Smooth muscle cell (in vitro differentiated cells): ENCODE measurements around the gene SLC22A7. TPM values are rescaled to one million over a fixed set of nuclear protein-coding genes. Genes with fewer than 3 reads are reported as not detected.

ENCODE experiments used
- DNase-seq: peaks from one replicate; lab custom pipeline; 2025; ENCODE audit not compliant: unreplicated experiment; lab: John Stamatoyannopoulos, UW
- H2AFZ ChIP-seq: fragments of 200-600 bp; sonication (generic); 2 replicates; pipeline ENCODE4 v1.6.0; 2016; ENCODE audit warnings: antibody characterized with exemption, low read depth, mild to moderate bottlenecking
- H3F3A ChIP-seq: fragments of 200-600 bp; sonication (generic); 2 replicates; pipeline ENCODE4 v1.6.0; 2017; ENCODE audit warnings: antibody characterized with exemption, low read depth
- H3K27ac ChIP-seq: fragments of 200-600 bp; sonication (generic); 2 replicates; pipeline ENCODE4 v1.5.1; 2016; ENCODE audit warnings: low read depth, mild to moderate bottlenecking
- H3K27me3 ChIP-seq: fragments of 200-600 bp; sonication (generic); 2 replicates; pipeline ENCODE4 v1.6.1; 2016; ENCODE audit warnings: low read depth, mild to moderate bottlenecking
- H3K36me3 ChIP-seq: fragments of 200-600 bp; sonication (generic); 2 replicates; pipeline ENCODE4 v1.5.1; 2016; ENCODE audit warnings: low read depth
- H3K4me1 ChIP-seq: fragments of 200-600 bp; sonication (generic); 2 replicates; pipeline ENCODE4 v1.5.1; 2016; ENCODE audit warnings: low read depth
- H3K4me2 ChIP-seq: fragments of 200-600 bp; sonication (generic); 2 replicates; pipeline ENCODE4 v1.6.0; 2016; ENCODE audit warnings: mild to moderate bottlenecking
- H3K4me3 ChIP-seq: fragments of 200-600 bp; sonication (generic); 2 replicates; pipeline ENCODE4 v1.5.1; 2016; ENCODE audit warnings: mild to moderate bottlenecking
- H3K79me2 ChIP-seq: fragments of 200-600 bp; sonication (generic); 2 replicates; pipeline ENCODE4 v1.6.0; 2016; ENCODE audit warnings: low read depth, mild to moderate bottlenecking
- H3K9ac ChIP-seq: fragments of 200-600 bp; sonication (generic); 2 replicates; pipeline ENCODE4 v1.6.0; 2016; ENCODE audit warnings: low read depth
- H3K9me3 ChIP-seq: fragments of 200-600 bp; sonication (generic); replicated peaks from 2 replicates; pipeline ENCODE4 v1.5.1; 2016; ENCODE audit warnings: low read depth
- H4K20me1 ChIP-seq: fragments of 200-600 bp; sonication (generic); 2 replicates; pipeline ENCODE4 v1.6.0; 2016; ENCODE audit warnings: low read depth
- CTCF ChIP-seq: fragments of 200-600 bp; sonication (generic); IDR thresholded peaks from 2 replicates; pipeline ENCODE4 v1.5.1; 2017; ENCODE audit warnings: borderline replicate concordance, mild to moderate bottlenecking, antibody characterized with exemption; ENCODE audit not compliant: insufficient read depth, poor library complexity, severe bottlenecking
- WGBS: methylation state at CpG from one replicate; pipeline ENCODE4 v1.1.7; 2016; ENCODE audit warnings: low lambda C conversion rate; 5-methylcytosine and 5-hydroxymethylcytosine counted together
- polyA plus RNA-seq: library from polyadenylated mRNA; unstranded; fragments of >200 nt; fragmentation: Nextera tagmentation; extraction: Ambion mirVana; gene quantifications from 2 replicates; pipeline ENCODE4 v1.2.1, GENCODE V29; 2016
- total RNA-seq: library from RNA; depleted of rRNA; stranded (reverse); fragments of >200 nt; gene quantifications from 2 replicates; pipeline ENCODE4 v1.2.3, GENCODE V29; 2014

Gene SLC22A7
- total and polyA plus RNA-seq, 2 experiments from 2014 or later = not detected

- WGBS = 93% methylated on average over 6 of the region's 11 CpGs
- H3K36me3 ChIP-seq = no peaks in the 10 kb centered on the region
- DNase-seq = no peak
- no peak overlapping the region for H3K4me2 ChIP-seq
- no peak for TF ChIP-seq CTCF
- H2AFZ ChIP-seq = no peak overlapping the region
- no peaks in the 10 kb centered on the region for H3K4me1 ChIP-seq
- no peaks in the 10 kb centered on the region for H4K20me1 ChIP-seq
- H3F3A ChIP-seq = no peaks in the 10 kb centered on the region
- no peaks in the 10 kb centered on the region for H3K79me2 ChIP-seq
- H3K9ac ChIP-seq = no peak overlapping the region
- H3K27me3 ChIP-seq = peaks cover 23% of the 10 kb centered on the region
- H3K27ac ChIP-seq = no peak overlapping the region
- H3K4me3 ChIP-seq = no peak overlapping the region
- no peaks in the 10 kb centered on the region for H3K9me3 ChIP-seq
Observed at GRCh38 chr6:43253401-43253800, 44.7 kb upstream of the SLC22A7 start.

GRCh38 chr6:43254138-43254817 is 43.8 kb upstream of the SLC22A7 start:
- peaks cover 14% of the 10 kb centered on the region for H3K27me3 ChIP-seq
- no peaks in the 10 kb centered on the region for H4K20me1 ChIP-seq
- no peak overlapping the region for H3K9ac ChIP-seq
- no peak for DNase-seq
- H3K9me3 ChIP-seq = no peaks in the 10 kb centered on the region
- no peak overlapping the region for H3K27ac ChIP-seq
- no peak overlapping the region for H2AFZ ChIP-seq
- no peaks in the 10 kb centered on the region for H3K79me2 ChIP-seq
- no peaks in the 10 kb centered on the region for H3K36me3 ChIP-seq
- 85% methylated on average over 15 of the region's 15 CpGs for WGBS
- H3K4me3 ChIP-seq = no peak overlapping the region
- no peak overlapping the region for H3K4me2 ChIP-seq
- H3F3A ChIP-seq = no peaks in the 10 kb centered on the region
- no peaks in the 10 kb centered on the region for H3K4me1 ChIP-seq
- TF ChIP-seq CTCF = no peak

GRCh38 chr6:43254846-43255245 is 43.2 kb upstream of the SLC22A7 start:
- H3K4me1 ChIP-seq = no peaks in the 10 kb centered on the region
- H3K9ac ChIP-seq = no peak overlapping the region
- H3K27me3 ChIP-seq = peaks cover 14% of the 10 kb centered on the region
- no peak for TF ChIP-seq CTCF
- no peaks in the 10 kb centered on the region for H4K20me1 ChIP-seq
- no peak for DNase-seq
- H3K4me2 ChIP-seq = no peak overlapping the region
- no peaks in the 10 kb centered on the region for H3K36me3 ChIP-seq
- H3K27ac ChIP-seq = no peak overlapping the region
- 92% methylated on average over 11 of the region's 11 CpGs for WGBS
- no peaks in the 10 kb centered on the region for H3F3A ChIP-seq
- H3K4me3 ChIP-seq = no peak overlapping the region
- no peaks in the 10 kb centered on the region for H3K9me3 ChIP-seq
- H2AFZ ChIP-seq = no peak overlapping the region
- H3K79me2 ChIP-seq = no peaks in the 10 kb centered on the region
